Activated CD8-positive, alpha-beta memory T cell treated with anti-CD3 and anti-CD28 coated beads for 4 hours (primary cell): ENCODE measurements around the gene SEZ6L.

Experiments used
- DNase-seq, 2 donors: peaks; one replicate each; pipeline ENCODE4 v3.0.0-alpha.2; 2020; ENCODE audit warnings: low read depth in 2 of 2

SEZ6L gene

DNA sequence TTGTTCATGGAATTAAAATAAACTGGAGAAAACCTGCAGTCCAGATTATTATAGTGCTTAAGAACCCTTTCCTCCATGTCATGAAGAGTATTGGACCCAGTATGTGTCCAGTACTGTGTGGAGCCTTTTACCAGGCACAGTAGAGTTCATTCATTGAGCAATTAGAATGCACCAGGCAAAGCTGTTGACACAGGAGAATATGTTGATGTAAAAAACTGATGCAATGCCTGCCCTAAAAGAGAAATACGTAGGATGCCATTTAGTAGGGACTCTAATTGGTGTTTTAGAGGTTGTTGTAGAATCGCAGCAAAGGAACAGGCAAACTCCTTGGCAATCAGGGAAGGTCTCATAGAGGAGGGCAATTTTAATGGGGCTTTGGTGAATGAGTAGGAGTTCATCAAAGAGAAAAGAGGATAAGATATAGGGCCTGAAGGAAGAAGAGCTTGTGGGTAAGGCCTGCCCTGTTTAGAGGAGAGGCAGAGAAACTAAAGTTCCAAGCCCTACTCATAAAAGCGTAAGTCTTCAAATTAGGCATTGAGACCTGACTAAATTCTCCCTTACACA lies 126.4 kb downstream of the SEZ6L start:
- DNase-seq: no peak

DNA sequence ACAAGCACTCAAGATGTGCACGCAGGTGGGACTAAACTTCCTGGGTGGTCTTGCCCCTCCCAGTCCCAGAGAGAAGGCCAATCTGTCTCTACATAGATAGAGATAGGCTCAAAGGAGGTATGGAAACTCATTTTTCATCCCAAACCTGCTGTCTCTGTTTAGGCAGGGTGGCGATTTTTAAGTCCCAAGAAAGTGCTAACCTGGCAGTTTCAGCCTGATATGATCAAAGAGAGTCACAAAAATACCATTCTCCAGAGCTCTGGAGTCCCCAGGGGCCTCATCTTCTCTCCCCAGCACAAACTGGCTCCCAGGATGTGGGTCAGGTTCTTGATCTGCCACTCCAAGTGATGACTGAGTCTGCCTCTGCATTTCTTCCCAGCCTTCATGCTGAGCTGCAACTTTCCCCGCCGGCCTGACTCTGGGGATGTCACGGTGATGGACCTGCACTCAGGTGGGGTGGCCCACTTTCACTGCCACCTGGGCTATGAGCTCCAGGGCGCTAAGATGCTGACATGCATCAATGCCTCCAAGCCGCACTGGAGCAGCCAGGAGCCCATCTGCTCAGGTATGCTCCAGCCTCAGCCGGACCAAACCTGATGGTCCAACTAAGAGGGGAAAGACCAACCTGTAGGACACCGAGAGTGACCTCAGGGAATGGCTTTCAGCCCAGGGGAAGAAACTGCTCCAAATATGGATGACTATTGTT lies 129.5 kb downstream of the SEZ6L start:
- no peak for DNase-seq

DNA sequence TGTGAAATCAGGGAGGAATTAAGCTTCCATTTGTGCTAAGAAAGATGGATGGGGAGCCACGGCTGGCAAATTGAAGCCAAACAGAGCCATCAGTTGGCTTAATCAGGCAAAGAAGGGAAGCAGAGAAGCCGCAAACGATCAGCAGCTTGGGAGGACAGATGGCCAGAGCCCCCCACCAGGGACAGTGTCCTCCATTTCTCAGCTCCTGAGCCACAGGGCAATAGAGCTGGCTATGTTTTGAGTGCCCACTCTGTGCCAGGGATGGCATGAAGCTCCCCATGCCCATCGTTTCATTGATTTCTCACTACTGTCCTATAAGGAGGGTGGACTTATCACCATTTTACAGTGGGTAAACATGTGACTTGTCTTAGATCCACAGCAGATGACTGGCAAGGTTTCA lies 133.5 kb downstream of the SEZ6L start:
- no peak for DNase-seq

DNA sequence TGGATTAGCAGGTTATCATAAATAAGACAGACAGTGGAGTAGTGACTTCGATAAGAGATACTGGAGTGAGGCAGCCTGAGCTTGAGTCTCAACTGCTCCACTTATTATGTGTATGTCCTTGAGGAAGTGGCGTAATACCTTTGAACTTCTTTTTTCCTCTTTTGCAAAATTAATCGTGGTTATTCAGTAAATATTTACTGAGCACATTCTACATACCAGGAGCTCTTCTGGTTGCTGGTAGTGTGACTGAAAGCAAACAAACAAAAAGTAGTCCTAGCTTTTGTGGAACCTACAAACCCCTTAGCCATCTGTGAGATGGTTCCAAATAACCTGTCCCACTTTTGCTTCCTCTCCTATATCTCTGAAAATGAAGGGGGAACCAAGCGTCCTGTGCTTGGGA lies 134.2 kb downstream of the SEZ6L start:
- DNase-seq: no peak

DNA sequence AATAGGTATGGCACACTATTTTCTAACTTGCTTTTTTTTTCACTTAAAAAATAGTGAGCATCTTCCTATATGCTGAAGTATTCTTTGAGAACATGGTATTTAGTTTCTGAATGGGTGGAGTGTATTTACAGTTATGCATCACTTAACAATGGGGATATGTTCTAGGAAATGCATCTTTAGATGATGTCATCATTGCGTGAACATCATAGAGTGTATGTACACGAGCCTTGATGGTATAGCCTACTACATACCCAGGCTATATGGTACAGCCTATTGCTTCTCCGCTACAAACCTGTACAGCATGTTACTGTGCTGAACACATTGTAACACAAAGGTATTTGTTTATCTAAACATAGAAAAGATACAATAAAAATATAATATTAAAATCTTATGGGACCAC lies 135.5 kb downstream of the SEZ6L start:
- DNase-seq: no peak

DNA sequence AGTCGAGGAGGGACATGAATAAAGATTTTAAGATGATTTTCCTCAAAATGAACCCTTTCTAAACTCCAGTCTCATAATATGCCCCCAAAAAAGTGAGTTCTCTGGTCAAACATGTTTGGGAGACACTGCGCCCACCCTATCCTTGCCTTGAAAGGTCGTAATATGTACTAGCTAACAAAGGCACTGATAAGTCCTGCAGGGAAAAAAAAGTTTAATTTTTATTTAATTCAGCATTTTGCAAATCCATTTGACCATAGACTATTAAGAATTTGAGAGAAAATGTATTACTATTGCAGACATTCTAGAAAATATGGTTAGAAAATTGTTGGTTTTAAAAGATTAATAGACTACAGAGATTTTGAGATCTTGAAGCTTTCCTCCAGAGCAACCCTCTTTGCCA lies 139.2 kb downstream of the SEZ6L start:
- no peak for DNase-seq

DNA sequence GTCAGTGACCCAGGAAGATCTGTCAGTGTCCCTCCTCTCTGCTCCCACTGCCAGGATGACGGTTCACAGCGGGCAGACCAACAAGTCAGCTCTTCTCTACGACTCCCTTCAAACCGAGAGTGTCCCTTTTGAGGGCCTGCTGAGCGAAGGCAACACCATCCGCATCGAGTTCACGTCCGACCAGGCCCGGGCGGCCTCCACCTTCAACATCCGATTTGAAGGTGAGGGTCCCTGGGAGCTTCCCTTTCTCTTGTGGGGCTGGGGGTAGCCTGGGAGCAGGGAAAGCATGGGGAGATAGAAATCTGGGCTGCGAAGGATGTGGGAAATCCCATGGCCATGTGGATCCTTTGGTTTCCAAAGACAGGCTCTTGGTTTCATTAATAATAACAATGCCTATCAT lies 141.4 kb downstream of the SEZ6L start:
- no peak for DNase-seq

DNA sequence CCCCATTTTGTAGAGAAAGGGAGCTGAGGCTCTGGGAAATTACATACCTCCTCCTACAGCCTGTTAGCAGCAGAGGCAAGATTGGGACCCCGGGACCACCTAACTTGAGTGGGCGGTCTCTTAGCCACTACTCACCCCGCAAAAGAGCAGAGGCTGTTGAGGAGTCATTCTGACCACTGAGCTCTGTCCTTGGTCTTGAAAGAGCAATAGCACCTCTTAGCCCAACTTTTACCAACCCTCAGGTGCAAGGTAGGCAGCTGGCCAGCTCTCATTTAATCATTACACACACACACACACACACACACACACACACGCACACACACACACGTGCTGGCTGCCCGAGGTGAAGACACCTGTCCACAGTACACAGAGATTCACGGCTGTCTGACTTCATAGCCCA lies 144.0 kb downstream of the SEZ6L start:
- DNase-seq: no peak

DNA sequence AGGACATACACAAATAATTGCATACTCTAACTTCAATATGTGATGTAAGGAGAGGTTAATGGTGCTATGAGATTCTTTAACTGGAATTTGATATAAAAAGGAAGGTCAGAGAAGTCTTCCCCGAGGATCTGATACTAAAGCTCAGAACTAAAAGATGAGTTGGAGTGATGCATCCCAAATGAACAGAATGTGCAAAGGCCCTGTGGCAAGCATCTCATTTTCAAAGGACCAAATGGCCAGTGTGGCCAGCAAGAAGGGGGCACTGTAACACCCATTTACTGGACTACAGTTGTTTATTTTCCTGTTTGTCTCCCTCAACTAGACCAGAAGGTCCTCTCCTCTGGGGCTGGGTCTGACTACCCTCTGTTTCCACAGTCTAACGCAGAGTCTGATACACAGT lies 144.9 kb downstream of the SEZ6L start:
- DNase-seq: no peak

DNA sequence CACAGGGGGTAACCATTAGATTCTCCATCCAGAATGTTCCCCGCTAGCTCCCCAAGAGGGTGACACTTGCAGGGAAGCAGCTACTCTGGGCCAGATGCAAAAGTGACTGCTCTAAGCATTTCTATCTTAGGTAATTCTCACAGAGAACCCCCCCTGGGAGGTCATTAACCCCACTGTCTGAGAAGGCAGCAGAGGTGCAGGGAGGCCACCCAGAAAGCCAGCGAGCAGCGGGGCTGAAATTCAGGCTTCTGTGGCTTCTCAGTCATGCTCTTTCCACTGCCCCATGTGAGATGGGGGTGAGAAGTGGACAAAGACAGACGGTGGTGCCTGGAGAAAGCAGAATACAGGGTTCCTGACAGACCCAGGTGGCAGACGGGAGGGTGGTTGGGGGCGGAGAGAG lies 145.4 kb downstream of the SEZ6L start:
- DNase-seq: no peak

DNA sequence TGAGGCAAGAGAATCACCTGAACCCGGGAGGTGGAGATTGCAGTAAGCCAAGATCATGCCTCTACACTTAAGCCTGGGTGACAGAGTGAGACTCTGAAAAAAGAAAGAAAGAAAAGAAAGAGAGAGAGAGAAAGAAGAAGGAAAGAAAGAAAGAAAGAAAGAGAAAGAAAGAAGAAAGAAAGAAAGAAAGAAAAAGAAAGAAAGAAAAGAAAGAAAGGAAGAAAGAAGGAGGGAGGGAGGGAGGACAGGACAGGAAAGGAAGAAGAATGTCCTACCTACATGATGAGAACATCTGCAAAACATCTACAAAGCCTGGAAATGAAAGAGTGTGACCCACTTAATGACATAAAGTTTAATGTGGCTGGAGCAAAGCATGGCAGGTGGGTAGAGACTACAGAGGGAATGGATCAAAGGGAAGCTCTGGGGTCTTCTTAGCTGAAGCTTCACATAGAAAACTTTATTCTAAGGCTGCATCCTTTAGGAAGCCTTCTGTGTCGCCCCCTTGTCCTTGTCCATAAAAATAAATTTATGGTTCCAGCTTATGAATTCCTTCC lies 147.5 kb downstream of the SEZ6L start:
- DNase-seq: no peak

DNA sequence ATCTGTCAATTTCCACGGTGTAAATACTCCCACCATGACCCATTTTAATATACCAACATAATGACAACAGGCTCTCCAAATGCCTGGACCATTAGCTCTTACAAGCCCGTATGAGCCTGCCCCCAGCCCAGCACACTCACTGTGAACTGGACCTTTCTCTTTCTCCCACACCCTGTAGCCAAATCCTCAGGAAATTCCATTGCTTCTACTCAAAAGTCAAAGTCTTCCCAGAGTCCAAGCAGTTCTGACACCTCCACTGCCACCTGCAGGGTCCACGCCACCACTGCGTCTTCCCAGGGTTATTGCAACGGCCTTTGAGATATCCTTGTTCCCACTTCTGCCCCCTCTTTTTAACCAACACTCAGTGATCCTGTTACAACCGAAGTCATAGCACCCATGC lies 149.7 kb downstream of the SEZ6L start:
- DNase-seq: no peak

DNA sequence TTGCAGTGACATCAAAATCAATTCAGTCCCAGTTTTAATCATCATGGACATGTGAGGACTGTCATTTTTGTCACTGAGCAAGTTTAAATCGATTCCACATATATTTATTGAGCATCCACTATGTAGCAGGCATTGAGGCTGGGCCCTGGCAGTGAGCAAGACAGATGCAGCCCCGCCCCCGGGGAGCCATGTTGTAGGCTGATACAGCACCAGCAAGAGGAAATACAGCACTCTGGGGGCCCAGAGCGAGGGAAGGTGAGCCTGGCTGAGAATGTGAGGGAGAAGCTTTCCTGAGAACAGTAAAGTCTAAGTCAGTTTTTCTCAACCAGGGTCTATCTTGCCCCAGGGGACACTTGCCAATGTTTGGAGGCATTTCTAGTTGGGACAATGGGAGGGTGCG lies 151.2 kb downstream of the SEZ6L start:
- no peak for DNase-seq

DNA sequence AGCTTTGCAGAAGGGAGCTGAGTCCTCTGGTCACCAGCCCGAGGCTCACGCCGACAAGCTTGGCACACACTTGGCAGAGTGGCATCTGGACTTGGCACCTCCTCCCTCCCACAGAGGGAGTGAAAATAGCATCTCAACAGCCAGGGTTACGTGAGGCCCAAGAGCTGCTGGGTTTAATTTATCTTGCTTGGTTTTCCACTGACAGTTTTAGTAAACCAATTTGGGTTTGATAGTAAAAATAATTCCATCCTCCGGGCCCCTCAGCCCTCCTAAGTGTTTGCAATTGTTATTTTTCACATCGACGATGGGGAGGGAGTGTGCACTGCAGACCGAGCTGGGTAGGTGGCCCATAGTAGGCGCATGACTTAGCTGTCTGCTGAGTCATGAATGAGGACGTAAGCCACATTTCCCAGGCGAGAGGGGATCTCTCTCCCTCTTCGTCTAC lies 152.2 kb downstream of the SEZ6L start:
- DNase-seq: no peak

DNA sequence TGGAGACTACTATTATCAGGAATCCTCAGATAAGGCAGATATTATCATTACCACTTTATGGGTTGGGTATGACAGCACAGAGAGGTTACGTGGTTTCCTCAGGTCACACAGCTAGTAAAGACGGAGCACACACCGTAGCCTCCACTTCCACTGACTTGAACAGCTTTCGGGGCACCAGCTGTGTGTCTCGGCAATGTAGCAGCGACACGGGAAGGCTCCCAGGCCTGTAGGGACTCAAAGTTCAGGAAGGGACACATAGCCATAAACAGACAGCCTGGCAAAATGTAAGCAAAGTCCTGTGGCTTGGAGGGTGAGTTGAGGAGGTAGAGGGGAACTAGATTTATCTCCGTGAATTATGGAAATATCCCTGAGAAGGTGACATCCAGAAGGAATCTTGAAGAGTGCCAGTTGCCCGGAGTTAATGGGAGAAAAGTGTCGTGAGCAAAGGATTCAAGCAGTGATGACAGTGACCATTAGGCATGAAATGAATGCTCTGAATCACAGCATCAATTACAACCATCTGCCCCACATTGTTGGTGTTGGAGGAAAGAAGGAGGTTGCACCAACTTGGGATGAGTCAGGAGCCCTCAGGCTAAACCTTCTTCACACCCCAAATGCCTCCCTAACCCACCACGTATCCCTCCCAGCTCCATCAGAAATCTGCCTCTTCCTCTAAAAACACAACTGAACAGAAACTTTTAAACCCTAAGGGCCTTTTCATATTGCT lies 153.1 kb downstream of the SEZ6L start:
- no peak for DNase-seq

DNA sequence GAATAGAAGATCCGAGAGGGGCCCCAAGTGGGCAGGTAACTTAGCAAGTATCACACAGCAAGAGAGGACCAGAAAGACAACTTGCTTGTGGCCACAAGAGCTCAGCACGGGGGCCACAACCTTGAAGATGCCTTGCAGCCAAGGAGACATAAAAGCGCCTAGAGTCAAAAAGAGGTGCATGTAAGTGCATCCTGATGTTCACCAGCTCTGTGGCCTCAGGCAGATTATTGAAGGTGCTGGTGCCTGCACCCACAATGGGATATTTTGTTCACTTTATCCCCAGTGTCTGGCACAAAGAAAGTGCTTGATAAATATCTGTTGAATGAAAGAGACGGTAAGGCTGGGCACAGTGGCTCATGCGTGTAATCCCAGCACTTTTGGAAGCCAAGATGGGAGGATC lies 153.8 kb downstream of the SEZ6L start:
- DNase-seq: no peak

DNA sequence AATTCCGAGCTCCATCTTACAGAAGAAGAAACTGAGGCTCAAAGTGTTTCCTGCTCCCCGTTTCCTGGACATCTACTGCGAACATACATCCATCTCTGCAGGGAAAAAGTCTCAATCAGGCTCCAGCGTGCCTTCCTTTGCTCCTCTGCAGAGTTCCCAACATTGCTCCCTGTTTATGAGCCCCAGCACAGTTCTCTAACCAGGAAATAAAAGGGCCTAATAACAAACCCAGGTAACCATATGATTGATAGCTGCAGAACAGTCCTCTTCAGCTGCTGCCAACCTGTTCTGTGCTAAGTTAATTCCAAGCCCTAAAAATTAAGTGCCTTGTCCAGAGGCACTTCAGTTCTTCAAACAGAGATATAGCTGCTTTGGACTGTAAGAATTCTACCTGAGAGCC lies 154.9 kb downstream of the SEZ6L start:
- no peak for DNase-seq

DNA sequence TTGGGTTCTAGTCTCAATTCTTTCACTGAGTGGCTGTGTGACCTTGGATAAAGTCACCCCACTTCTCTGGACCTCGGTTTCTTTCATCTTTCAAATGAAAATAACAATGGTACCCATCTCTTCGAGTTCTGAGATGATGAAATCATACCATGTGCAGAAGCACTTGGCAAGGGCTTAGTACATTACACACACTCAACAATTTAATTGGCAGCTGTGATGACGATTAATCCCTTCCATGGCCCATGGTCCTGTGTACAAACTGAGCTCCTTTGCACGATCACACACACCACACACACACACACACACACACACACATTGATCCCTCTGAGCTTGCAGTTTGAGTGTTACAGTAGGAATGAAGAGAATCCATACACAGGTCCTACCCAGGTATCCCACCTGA lies 156.4 kb downstream of the SEZ6L start:
- no peak for DNase-seq

DNA sequence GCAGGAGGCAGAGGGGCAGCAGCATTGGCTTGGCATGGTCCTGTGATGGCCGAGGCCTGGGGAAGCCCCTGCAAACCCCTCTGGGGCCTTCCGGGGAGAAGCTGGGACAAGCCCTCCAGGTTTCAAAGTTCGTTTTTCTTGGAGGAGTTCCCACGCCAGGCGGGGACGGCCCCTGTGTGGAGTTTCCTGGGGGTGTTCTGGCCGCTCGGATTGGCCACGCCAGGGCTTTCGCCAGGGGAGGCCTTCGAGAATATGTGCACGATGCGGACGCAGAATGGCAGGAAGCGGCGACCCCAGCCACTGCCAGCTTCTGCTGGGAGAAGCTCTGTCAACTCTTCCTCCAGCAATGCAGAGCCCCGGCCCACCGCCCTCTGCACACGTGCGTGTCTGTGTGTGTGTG lies 157.5 kb downstream of the SEZ6L start:
- DNase-seq: no peak

DNA sequence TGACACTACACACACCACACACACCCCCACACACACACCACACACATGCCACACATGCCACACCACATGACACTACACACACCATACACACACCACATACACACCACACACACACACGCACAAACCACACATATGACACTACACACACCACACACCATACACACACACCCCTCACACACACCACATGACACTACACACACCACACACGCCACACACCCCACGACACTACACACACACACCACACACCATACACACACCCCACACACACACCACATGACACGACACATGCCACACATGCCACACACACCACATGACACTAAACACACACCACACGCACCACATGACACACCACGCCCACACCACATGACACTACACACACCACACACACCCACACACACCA lies 158.0 kb downstream of the SEZ6L start:
- no peak for DNase-seq

DNA sequence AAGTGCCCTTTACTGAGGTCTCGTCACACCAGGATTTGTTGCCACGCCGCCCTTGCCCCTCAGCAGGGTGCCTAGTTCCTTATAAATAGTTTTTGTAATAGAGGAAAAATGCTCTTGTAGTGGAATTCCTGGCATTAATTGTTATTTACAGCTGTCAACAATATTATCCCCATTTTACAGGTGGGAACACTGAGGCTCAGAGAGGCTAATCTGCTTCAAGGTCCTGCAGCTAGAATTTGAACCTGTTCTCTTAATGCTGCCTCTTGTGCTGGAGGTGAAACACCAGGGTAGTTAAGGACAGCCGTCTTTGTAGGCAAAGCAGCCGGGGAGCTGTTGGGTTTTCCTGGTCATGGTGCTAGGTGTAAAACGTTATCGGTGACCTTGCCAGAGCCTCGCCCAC lies 159.0 kb downstream of the SEZ6L start:
- no peak for DNase-seq

DNA sequence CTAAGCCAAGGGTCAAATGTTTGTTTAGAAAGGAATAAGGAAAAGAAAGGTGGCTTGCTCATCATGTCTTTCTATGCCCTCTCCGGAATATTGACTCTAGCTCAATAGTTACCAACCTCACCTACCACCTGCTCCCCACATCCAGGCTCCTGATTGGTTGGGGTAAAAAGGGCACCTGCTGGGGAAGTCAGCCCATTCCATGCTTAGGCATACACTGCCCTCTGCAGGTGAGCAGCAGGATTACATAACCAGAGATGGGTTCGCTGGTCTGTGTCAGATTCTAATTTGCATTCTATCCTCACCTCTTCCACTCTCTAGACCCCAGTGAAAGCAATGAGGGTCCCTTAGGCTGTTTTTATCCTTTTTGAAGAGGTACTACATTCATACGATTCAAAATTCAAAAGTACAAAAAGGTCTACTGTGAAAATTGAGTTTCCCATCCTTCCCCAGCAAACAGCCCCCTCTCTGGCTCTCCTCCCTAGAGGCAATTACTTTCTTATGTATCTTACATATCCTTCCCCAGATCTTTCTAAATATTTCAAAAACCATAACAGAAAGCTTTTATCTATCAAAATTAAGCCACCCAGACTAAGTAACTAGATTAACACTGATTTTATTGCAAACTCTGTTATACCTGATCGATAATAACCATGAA lies 161.8 kb downstream of the SEZ6L start:
- DNase-seq: peak; percentile 5 to 23
